22Rv1 (cell line): ENCODE data around the gene TNFAIP2.

Experiments used
- CTCF ChIP-seq: fragments of 450-650 bp; IDR thresholded peaks from 2 replicates; pipeline ENCODE4 v1.5.1; 2017; ENCODE audit warnings: mild to moderate bottlenecking
- ZFX ChIP-seq: fragments of 450-650 bp; IDR thresholded peaks from 2 replicates; pipeline ENCODE4 v1.6.1; 2017; ENCODE audit warnings: antibody characterized with exemption, borderline replicate concordance

GRCh38 chr14:103125098-103126070 lies 2.1 kb downstream of the TNFAIP2 start:
- TF ChIP-seq CTCF: no peak
- no peak for TF ChIP-seq ZFX
